ENCODE measurements around the gene COL4A1.
A peak's percentile ranks its signal among the peaks of the same experiment; 100 is the strongest.
"Not testable (repeated sequence)": the region's sequence is repeated elsewhere in the genome, so short reads cannot be mapped to it uniquely, and the experiment has no call there.

Gene COL4A1

GRCh38 chr13:110128546-110128945, 178.4 kb downstream of the COL4A1 start:
- no peak for DNase-seq

GRCh38 chr13:110127986-110128511, 178.9 kb downstream of the COL4A1 start:
- DNase-seq: no peak

GRCh38 chr13:110126391-110126961, 180.5 kb downstream of the COL4A1 start:
- peak; percentile 5 for DNase-seq

- no peak for DNase-seq
These were observed 181.2 kb downstream of the COL4A1 start for GRCh38 chr13:110125613-110126272.

GRCh38 chr13:110125157-110125556, 181.8 kb downstream of the COL4A1 start:
- no peak for DNase-seq

- no peak for DNase-seq
These were observed 182.6 kb downstream of the COL4A1 start for GRCh38 chr13:110124201-110124940.

GRCh38 chr13:110123041-110123809, 183.7 kb downstream of the COL4A1 start:
- DNase-seq: no peak

- DNase-seq: no peak
These were observed 185.4 kb downstream of the COL4A1 start for GRCh38 chr13:110121422-110122083.

GRCh38 chr13:110119935-110120905, 186.7 kb downstream of the COL4A1 start:
- DNase-seq: no peak

- DNase-seq: no peak
These were observed 188.9 kb downstream of the COL4A1 start for GRCh38 chr13:110118106-110118505.

GRCh38 chr13:110116072-110116487, 190.9 kb downstream of the COL4A1 start:
- DNase-seq: no peak

- no peak for DNase-seq
These were observed 191.4 kb downstream of the COL4A1 start for GRCh38 chr13:110115591-110115990.

- no peak for DNase-seq
These were observed 192.6 kb downstream of the COL4A1 start for GRCh38 chr13:110114316-110114715.

GRCh38 chr13:110113284-110113764, 193.6 kb downstream of the COL4A1 start:
- DNase-seq: no peak

- DNase-seq: not testable (repeated sequence)
These were observed 194.6 kb downstream of the COL4A1 start for GRCh38 chr13:110112379-110112778.

GRCh38 chr13:110110783-110111182, 196.2 kb downstream of the COL4A1 start:
- no peak for DNase-seq

- no peak for DNase-seq
These were observed 197.0 kb downstream of the COL4A1 start for GRCh38 chr13:110109910-110110309.

- DNase-seq: no peak
These were observed 197.7 kb downstream of the COL4A1 start for GRCh38 chr13:110109140-110109783.

- DNase-seq: peak; percentile 1
These were observed 198.4 kb downstream of the COL4A1 start for GRCh38 chr13:110108348-110109139.
